Cerebellar cortex (tissue), 1 donor: ENCODE data around the gene CDH13.

ENCODE experiments used
- DNase-seq: peaks from one replicate; pipeline ENCODE4 v3.0.0-alpha.2; 2015; ENCODE audit warnings: low spot score

Gene CDH13

GRCh38 chr16:82626791-82627261, at the start of gene CDH13:
TSS of gene CDH13 (plus strand) at chr16:82626969.
- DNase-seq = no peak

DNA sequence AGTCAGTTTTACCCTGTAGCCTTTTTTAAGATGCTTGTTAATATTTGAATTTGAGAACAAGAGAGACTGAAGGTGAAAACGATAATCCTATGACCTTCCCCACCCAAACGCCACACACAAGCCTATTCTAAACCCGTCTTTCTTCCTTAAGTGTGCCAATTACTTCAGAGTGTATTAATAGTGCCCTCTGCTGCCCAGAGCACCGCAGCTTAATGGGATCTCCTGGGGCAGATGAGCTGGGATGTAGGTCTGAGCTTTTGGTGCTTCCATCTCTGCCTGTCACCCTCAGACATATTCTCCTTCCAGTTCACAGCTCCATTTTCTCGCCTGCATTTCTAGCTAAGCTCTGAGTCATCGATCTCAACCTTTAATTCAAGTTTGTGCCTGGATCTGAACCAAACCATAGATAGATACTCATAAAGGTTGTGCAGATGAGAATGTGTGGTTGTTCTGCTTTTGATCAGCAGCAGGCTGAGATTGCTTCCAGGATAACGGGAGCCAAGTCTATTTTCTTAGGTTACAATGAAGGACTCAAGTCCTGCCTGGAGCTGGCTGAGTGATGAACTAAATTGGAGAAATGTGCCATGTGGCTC, 46.4 kb upstream of the CDH13 start:
- peak; percentile 9 for DNase-seq

DNA sequence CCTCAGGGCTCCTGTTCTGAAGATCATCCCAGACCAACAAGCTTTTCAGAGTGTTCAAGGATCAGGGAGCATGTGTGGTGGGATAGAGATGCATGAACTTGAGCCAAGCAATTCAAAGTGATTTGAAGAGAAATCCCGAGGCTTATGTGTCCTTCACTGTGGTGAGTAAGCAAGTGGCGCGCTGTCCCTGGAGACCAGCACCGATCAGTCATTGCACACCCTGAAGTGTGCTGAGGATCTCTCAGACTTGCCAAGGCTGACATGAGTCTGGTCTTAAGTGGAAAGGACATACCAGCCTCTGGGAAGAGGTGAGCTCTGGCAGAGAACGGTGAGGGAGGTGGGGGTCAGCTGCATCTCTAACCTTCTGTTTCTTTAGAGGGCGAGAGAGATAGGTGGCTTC, 43.8 kb upstream of the CDH13 start:
- DNase-seq = no peak

- no peak for DNase-seq
Measured at GRCh38 chr16:82583422-82583821, 43.3 kb upstream of the CDH13 start.

DNA sequence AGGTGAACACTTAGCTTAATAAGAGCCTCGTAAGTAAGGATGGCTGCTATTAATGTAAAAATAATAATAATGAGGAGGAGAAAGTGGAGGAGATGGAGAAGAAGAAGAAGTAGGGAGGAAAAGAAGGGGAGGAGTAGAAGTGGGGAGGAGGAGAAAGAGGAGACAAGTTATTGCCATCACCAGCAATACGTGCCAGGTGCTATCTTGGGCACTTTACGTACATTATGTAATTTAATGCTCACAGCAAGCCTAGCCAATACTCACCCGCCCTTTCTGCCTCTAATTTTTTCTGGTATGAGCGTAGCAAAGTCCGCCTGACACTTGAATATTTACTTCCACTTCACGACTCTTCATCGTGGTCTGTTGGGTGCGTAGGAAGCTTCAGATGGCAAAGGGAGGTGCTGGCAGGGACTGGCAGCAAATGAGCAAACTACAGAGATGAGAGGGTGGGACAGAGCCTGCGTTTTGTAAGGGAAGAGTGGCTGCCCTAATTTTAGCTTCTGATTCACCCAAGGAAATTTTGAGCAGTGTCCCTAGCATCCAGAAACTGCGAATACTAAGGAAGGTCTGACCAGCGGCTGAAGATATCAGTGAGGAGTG, 42.1 kb upstream of the CDH13 start:
- DNase-seq = no peak

- DNase-seq = no peak
Measured at GRCh38 chr16:82585675-82586074, 41.1 kb upstream of the CDH13 start.

DNA sequence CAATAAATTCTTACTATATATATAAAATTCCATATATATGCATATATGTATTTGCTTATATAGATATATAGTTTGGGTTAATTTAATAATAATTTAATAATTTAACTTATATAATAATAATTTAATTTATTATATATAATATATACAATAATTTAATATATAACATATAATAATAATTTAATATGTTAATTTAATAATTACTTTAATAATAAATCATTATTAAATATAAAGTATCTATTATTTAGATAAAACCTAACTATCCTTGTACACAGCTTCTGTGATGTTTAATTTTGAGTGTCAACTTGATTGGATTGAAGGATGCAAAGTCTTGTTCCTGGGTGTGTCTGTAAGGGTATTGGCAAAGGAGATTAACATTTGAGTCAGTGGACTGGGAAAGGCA, 40.6 kb upstream of the CDH13 start:
- DNase-seq = no peak

DNA sequence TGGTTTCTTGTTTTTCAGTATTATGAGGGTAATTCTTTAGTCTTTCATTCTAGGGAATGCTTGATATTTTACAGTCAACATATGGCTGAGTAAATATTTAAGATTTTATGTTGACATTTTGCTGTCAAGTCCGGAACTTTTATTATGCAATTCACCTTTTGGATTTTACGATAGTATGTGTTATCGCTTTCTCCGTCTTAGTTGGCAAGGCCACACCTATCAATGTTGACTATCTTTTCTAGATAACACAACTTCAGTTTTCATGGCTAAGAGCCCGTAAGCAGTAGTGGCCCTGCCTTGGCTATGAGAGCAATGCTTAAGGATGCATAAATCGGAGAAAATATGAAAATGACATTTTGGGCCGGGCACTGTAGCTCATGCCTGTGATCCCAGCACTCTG, 39.5 kb upstream of the CDH13 start:
- DNase-seq = no peak

DNA sequence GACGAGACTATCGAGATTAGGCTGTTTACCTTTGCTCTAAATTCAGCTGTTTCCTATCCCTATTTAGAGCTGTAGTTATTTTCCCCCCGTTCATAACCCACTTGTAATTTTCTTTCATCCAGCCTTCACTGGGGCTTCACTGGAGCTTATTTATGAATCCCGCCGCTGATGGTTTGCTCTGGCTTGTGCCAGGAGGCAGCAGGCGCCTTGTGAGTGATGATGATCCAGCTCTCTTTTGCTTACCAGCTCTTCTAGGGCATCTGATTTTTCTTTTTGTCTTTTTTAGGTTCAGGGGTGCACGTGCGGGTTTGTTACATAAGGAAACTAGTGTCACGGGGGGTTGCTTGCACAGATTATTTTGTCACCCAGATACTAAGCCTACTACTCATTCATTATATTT, 37.4 kb upstream of the CDH13 start:
- DNase-seq = no peak

DNA sequence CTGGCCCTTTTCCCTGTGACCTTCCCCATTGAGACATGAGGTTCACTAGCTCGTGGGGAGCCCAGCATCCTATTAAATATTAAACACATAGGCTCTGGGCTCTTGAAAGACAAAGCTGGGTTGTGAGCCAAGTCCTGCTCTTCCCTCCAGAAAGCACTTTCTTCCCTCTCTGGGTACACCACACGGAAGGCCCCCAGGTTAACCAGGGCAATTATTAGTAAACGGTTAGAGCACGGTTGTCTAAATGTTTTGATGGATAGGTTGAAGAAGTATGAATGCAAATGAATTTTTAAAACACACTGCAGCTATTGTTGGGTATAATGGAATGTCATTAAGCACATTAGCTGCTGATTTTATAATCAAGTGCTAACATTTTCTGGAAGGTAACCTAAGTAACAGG, 32.7 kb upstream of the CDH13 start:
- DNase-seq = no peak

GRCh38 chr16:82598771-82599170, 28.0 kb upstream of the CDH13 start:
- no peak for DNase-seq

- no peak for DNase-seq
Measured at GRCh38 chr16:82601989-82602640, 24.7 kb upstream of the CDH13 start.

GRCh38 chr16:82603784-82604411, 22.9 kb upstream of the CDH13 start:
- peak; percentile 20 for DNase-seq

- no peak for DNase-seq
Measured at GRCh38 chr16:82605076-82605475, 21.7 kb upstream of the CDH13 start.

DNA sequence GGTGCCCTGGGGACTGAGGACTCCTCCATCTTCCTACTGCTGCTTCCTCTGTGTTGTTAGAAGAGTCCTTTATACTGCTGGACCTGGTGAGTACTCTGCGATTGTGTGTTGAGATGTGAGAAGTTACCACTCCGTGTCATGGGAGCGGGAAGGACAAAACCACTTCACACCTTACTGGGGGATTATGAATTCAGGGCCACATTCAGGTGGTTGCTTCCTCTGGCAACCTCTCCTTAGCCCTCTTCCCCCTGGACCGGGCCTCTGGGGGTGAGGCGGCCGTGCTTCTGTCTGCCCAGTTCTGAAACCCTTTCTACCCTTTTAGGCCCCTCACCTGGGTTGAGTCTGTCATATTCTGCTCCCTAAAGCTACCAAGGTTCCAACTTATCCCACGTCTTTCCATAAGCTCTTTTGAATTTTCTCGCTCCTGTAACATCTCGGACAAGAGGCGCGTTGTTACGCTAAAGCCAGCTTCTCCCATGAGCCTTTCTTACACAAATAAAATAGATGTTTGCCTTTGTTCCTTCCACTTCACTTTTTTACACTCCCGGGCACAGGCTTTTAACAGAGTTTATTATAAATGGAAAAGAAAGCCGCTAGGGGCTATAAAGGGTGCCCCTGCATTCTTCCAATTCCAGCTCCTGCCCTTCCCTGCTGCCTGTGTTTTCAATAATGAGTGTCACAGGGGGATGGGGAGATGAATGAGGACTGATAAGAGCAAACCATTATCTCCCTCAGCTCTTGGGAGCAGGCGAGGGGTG, 20.7 kb upstream of the CDH13 start:
- DNase-seq = no peak

DNA sequence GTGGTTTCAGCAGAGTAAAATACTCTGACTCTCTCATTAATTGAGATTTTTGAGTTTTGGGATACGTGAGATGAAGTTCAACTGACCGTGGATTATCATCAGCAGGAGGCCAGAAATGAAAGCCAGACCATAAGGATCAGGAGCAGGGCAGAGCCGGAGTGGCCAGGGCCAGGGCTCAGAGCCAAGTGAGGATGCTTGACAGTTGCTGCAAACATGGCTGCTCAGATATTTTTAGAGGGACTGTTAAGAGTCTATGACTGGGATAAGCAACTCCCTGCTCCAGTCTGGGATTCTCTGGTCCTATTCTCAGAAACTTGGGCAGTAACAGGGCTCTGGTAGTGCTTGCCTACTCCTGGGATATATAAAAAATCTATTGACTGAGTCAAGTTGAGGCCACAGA, 17.6 kb upstream of the CDH13 start:
- peak; percentile 53 for DNase-seq

- no peak for DNase-seq
Measured at GRCh38 chr16:82612263-82612662, 14.5 kb upstream of the CDH13 start.

DNA sequence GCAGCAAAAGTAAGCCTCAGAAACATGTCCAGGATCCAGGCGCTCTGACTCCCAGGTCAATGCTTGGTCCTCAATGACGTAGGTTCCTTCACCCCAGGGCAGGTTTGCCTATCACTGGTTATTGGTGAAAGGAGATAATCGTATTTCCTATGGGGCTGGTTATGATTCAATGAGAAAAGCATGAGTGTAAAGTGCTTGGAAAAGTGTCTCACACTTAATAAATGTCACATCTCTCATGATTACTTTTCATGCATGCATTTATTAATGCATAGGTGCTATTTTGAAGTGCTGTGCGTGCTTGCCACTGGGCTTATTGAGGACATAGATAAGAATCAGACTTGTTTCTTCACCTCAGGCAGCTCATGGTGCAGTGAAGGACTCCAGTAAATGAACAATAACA, 10.4 kb upstream of the CDH13 start:
- no peak for DNase-seq

GRCh38 chr16:82621781-82622180, 5.0 kb upstream of the CDH13 start:
- DNase-seq = no peak

- DNase-seq = no peak
Measured at GRCh38 chr16:82623241-82623640, 3.5 kb upstream of the CDH13 start.

GRCh38 chr16:82625066-82625968, 1.5 kb upstream of the CDH13 start:
- DNase-seq = no peak

DNA sequence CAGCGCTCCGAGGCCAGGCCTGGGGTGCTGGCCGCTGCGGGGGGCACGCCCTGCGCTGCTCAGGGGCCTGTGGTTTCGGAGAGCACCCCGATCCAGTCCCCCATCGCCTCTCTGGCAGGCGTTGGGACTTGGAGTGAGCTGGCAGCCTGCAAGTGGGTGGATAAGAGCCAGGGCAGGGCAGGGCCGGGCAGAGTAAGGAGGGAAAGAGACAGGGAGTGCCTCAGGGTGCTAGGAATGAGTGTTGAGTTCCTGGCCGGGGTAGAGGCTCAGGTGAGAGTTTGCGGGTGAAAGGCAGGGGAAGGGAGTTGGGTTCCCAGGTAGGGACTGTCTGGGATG, 1.3 kb downstream of the CDH13 start:
- no peak for DNase-seq
